Activated T-helper 17 cell treated with anti-CD3 and anti-CD28 coated beads, Interleukin-2, amount 50 U/mL, for 72 hours (primary cell): Measurements from ENCODE around the gene TTC3. TPM values are rescaled to one million over a fixed set of nuclear protein-coding genes. Genes with fewer than 3 reads are reported as not detected.
"Not testable (repeated sequence)": the region's sequence is repeated elsewhere in the genome, so short reads cannot be mapped to it uniquely, and the experiment has no call there.

Experiments
- ATAC-seq: fragments of 150-1000 bp; cut with Tn5 transposase; replicated peaks from 2 replicates; pipeline ENCODE4 v1.10.0; 2021; ENCODE audit warnings: mild to moderate bottlenecking, moderate library complexity
- H3K27ac Mint-ChIP-seq: one replicate; pipeline ENCODE4 v1.8.0; 2022; ENCODE audit warnings: mixed read lengths
- H3K27me3 Mint-ChIP-seq: one replicate; pipeline ENCODE4 v1.8.0; 2022; ENCODE audit warnings: mixed read lengths
- H3K36me3 Mint-ChIP-seq: one replicate; pipeline ENCODE4 v1.8.0; 2022; ENCODE audit warnings: low read depth, mild to moderate bottlenecking, mixed read lengths
- H3K4me1 Mint-ChIP-seq: one replicate; pipeline ENCODE4 v1.8.0; 2022; ENCODE audit warnings: mixed read lengths
- H3K4me3 Mint-ChIP-seq: one replicate; pipeline ENCODE4 v1.8.0; 2022; ENCODE audit warnings: mild to moderate bottlenecking, mixed read lengths
- H3K9me3 Mint-ChIP-seq: one replicate; pipeline ENCODE4 v1.8.0; 2022; ENCODE audit warnings: mixed read lengths
- total RNA-seq, 2 donors: library from RNA; stranded (reverse); gene quantifications; one replicate each; pipeline ENCODE4 v1.2.3, GENCODE V29; 2022

The TTC3 gene
- total RNA-seq, 2 donors from 2014 or later: 69.2 to 105 TPM

GRCh38 chr21:37045149-37045548 is 27.9 kb upstream of the TTC3 start:
- ATAC-seq: no peak
- Mint-ChIP-seq H3K27ac (no peak overlapping the region), H3K4me1 (no peaks in the 10 kb centered on the region)

DNA sequence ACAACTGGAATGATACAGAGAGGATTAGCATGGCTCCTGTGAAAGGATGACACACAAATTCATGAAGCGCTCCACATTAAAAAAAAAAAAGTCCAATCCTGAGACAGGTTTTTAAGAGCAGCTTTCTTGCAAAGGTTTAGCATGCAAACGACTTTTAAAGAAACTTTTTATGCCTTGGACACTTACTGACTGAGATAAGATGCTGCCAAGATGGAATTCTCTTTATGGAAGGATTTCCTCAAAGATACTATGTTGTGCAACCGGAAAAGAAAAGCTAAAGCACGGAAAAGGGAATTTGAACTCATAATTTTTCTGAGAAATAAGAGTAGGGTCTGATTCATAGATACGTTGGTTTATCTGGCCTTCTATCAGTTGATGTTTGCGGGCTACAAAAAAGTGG is 27.5 kb upstream of the TTC3 start:
- H3K27me3 Mint-ChIP-seq: peaks cover 20% of the 10 kb centered on the region
- no peaks in the 10 kb centered on the region for H3K36me3 Mint-ChIP-seq
- H3K27ac Mint-ChIP-seq: no peak overlapping the region
- no peaks in the 10 kb centered on the region for H3K4me1 Mint-ChIP-seq
- H3K4me3 Mint-ChIP-seq: no peak overlapping the region
- H3K9me3 Mint-ChIP-seq: no peaks in the 10 kb centered on the region
- ATAC-seq: no peak

More at GRCh38 chr21:37045149-37045548, 27.9 kb upstream of the TTC3 start:
- Mint-ChIP-seq H3K36me3 (no peaks in the 10 kb centered on the region), H3K4me3 (no peak overlapping the region), H3K27me3 (peaks cover 20% of the 10 kb centered on the region), H3K9me3 (no peaks in the 10 kb centered on the region)

GRCh38 chr21:37047079-37047478 is 26.0 kb upstream of the TTC3 start:
- no peaks in the 10 kb centered on the region for H3K36me3 Mint-ChIP-seq
- H3K4me3 Mint-ChIP-seq: no peak overlapping the region
- H3K27ac Mint-ChIP-seq: no peak overlapping the region
- no peak for ATAC-seq
- H3K27me3 Mint-ChIP-seq: peaks cover 20% of the 10 kb centered on the region
- no peaks in the 10 kb centered on the region for H3K4me1 Mint-ChIP-seq
- H3K9me3 Mint-ChIP-seq: no peaks in the 10 kb centered on the region

DNA sequence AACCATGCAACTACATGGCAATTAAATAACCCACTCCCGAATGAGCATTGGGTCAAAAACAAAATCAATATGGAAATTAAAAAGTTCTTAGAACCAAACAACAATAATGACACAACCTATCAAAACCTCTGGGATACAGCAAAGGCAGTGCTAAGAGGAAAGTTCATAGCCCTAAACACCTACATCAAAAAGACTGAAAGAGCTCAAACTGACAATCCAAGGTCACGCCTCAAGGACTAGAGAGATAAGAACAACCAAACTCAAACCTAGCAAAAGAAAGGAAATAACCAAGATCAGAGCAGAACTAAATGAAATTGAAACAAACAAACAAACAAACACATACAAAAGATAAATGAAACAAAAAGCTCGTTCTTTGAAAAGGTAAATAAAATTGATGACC is 23.3 kb upstream of the TTC3 start:
- not testable (repeated sequence) for H3K36me3 Mint-ChIP-seq, H3K27ac Mint-ChIP-seq, ATAC-seq, H3K4me3 Mint-ChIP-seq, H3K4me1 Mint-ChIP-seq, H3K9me3 Mint-ChIP-seq
- H3K27me3 Mint-ChIP-seq: peaks cover 20% of the 10 kb centered on the region

DNA sequence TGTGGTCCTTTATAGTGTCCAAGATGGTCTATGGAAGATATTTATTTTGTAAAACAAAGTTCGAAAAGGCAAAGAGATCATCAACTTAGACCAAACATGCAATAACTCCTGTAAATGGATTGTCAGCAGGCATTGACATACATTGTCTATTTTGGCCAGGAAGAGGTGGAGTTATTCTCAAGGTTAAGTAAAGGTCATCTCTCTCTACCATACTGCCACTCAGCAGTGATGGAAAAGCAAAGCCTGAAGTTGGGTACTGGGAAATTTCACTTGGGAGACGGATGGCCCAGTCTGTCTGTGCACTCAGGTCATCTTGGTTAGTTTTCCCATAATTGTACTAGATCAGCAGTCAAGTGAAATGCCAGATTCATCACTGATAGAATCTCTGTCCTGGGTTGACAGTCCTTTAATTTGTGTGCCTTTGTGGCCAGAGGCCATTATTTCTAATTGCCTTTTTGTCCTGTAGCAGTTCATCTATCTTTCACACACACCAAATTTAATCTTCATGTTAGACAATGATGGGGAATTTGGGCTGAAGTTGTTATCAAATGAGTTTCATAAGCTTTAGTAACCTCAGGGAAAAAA is 17.7 kb upstream of the TTC3 start:
- Mint-ChIP-seq H3K27me3 (no peaks in the 10 kb centered on the region), H3K9me3 (no peaks in the 10 kb centered on the region), H3K27ac (no peak overlapping the region), H3K36me3 (no peaks in the 10 kb centered on the region), H3K4me3 (no peak overlapping the region), H3K4me1 (no peaks in the 10 kb centered on the region)
- ATAC-seq: no peak

GRCh38 chr21:37057614-37058013 is 15.4 kb upstream of the TTC3 start:
- Mint-ChIP-seq H3K9me3 (no peaks in the 10 kb centered on the region), H3K27ac (no peak overlapping the region), H3K4me1 (no peaks in the 10 kb centered on the region), H3K4me3 (no peak overlapping the region), H3K27me3 (no peaks in the 10 kb centered on the region), H3K36me3 (no peaks in the 10 kb centered on the region)
- ATAC-seq: no peak

DNA sequence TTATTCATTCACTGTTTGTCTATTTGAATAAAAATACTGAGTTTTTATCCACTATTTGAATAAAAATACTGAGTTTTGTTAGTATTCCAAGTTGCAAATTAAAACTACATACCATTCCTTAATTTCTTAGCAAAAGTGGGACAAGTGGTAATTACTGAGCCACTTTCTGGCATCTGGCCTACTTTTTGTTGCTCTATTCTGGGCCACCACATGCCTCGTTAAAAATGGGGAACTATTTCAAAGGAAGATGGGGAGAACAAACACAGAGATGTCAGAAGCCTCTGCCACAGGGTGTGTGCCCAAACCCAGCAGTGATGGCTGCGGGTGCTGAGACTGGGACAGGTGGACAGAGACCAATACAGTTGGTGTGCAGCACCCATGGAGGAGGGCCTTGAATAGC is 14.8 kb upstream of the TTC3 start:
- ATAC-seq: no peak
- no peaks in the 10 kb centered on the region for H3K36me3 Mint-ChIP-seq
- no peak overlapping the region for H3K27ac Mint-ChIP-seq
- H3K4me3 Mint-ChIP-seq: no peak overlapping the region
- H3K9me3 Mint-ChIP-seq: no peaks in the 10 kb centered on the region
- no peaks in the 10 kb centered on the region for H3K4me1 Mint-ChIP-seq
- no peaks in the 10 kb centered on the region for H3K27me3 Mint-ChIP-seq

- Mint-ChIP-seq H3K4me3 (no peak overlapping the region), H3K4me1 (no peaks in the 10 kb centered on the region), H3K9me3 (no peaks in the 10 kb centered on the region), H3K27ac (no peak overlapping the region), H3K27me3 (no peaks in the 10 kb centered on the region), H3K36me3 (no peaks in the 10 kb centered on the region)
- ATAC-seq: no peak
These were observed 13.9 kb upstream of the TTC3 start for GRCh38 chr21:37059181-37059580.

GRCh38 chr21:37060296-37060695 is 12.8 kb upstream of the TTC3 start:
- Mint-ChIP-seq H3K27me3 (no peaks in the 10 kb centered on the region), H3K4me3 (no peak overlapping the region)
- ATAC-seq: peak; percentile 95

GRCh38 chr21:37061926-37062592 is 11.0 kb upstream of the TTC3 start:
- no peaks in the 10 kb centered on the region for H3K9me3 Mint-ChIP-seq
- H3K27ac Mint-ChIP-seq: no peak overlapping the region
- no peaks in the 10 kb centered on the region for H3K4me1 Mint-ChIP-seq
- H3K4me3 Mint-ChIP-seq: no peak overlapping the region
- H3K36me3 Mint-ChIP-seq: no peaks in the 10 kb centered on the region
- no peaks in the 10 kb centered on the region for H3K27me3 Mint-ChIP-seq
- no peak for ATAC-seq

More at GRCh38 chr21:37060296-37060695, 12.8 kb upstream of the TTC3 start:
- Mint-ChIP-seq H3K27ac (no peak overlapping the region), H3K4me1 (no peaks in the 10 kb centered on the region), H3K9me3 (no peaks in the 10 kb centered on the region), H3K36me3 (no peaks in the 10 kb centered on the region)

DNA sequence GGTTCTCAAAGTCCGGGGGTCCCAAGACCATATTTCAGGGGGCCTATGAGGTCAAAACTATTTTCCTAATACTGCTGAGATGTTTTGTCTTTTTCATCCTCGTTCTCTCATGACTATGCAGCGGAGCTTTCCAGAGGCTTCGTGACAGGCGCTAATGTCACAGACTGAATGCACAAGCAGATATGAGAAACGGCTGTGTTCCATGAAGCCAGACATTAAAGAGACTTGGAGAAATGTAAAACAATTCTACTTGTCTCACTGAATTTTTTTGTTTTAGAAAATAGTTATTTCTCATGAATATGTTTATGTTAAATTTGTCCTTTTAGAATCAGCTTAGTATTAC is 10.5 kb upstream of the TTC3 start:
- H3K27ac Mint-ChIP-seq: no peak overlapping the region
- H3K9me3 Mint-ChIP-seq: no peaks in the 10 kb centered on the region
- no peaks in the 10 kb centered on the region for H3K27me3 Mint-ChIP-seq
- no peaks in the 10 kb centered on the region for H3K36me3 Mint-ChIP-seq
- no peaks in the 10 kb centered on the region for H3K4me1 Mint-ChIP-seq
- ATAC-seq: no peak
- H3K4me3 Mint-ChIP-seq: no peak overlapping the region

- H3K4me1 Mint-ChIP-seq: no peaks in the 10 kb centered on the region
- ATAC-seq: no peak
- no peak overlapping the region for H3K4me3 Mint-ChIP-seq
- H3K27me3 Mint-ChIP-seq: no peaks in the 10 kb centered on the region
- no peaks in the 10 kb centered on the region for H3K9me3 Mint-ChIP-seq
- peaks cover 8% of the 10 kb centered on the region for H3K36me3 Mint-ChIP-seq
- H3K27ac Mint-ChIP-seq: no peak overlapping the region
These were observed 9.6 kb upstream of the TTC3 start for GRCh38 chr21:37063433-37063832.

- Mint-ChIP-seq H3K36me3 (peaks cover 17% of the 10 kb centered on the region), H3K4me3 (no peak overlapping the region), H3K27me3 (no peaks in the 10 kb centered on the region), H3K9me3 (no peaks in the 10 kb centered on the region), H3K4me1 (no peaks in the 10 kb centered on the region), H3K27ac (peak overlapping the region; percentile 3)
- no peak for ATAC-seq
These were observed 8.2 kb upstream of the TTC3 start for GRCh38 chr21:37064841-37065240.

- Mint-ChIP-seq H3K36me3 (peaks cover 21% of the 10 kb centered on the region), H3K4me1 (no peaks in the 10 kb centered on the region)
These were observed 7.4 kb upstream of the TTC3 start for GRCh38 chr21:37065561-37066177.

GRCh38 chr21:37071561-37072273 is 1.3 kb upstream of the TTC3 start:
- Mint-ChIP-seq H3K9me3 (no peaks in the 10 kb centered on the region), H3K4me3 (peak overlapping the region; percentile 88), H3K36me3 (peaks cover 37% of the 10 kb centered on the region), H3K27ac (peak overlapping the region; percentile 90), H3K4me1 (peaks cover 14% of the 10 kb centered on the region), H3K27me3 (no peaks in the 10 kb centered on the region)
- no peak for ATAC-seq

More at GRCh38 chr21:37065561-37066177, 7.4 kb upstream of the TTC3 start:
- no peak for ATAC-seq
- Mint-ChIP-seq H3K9me3 (no peaks in the 10 kb centered on the region), H3K27ac (no peak overlapping the region), H3K4me3 (no peak overlapping the region), H3K27me3 (no peaks in the 10 kb centered on the region)
